GM23338 (cell line): ENCODE measurements around the gene USP48. TPM values are rescaled to one million over a fixed set of nuclear protein-coding genes. Genes with fewer than 3 reads are reported as not detected.

Experiments used
- ATAC-seq: fragments of 200-7000 bp; cut with Tn5 transposase; 3 replicates; pipeline ENCODE4 v1.9.1; 2020
- DNase-seq: peaks from one replicate; pipeline ENCODE4 v3.0.0-alpha.2; 2015; ENCODE audit warnings: low spot score
- H2AFZ ChIP-seq: fragments of 200-600 bp; sonication (generic); 2 replicates; pipeline ENCODE4 v1.8.0; 2016; ENCODE audit warnings: antibody characterized with exemption, mild to moderate bottlenecking, moderate library complexity
- H3F3A ChIP-seq: fragments of 200-600 bp; sonication (generic); replicated peaks from 2 replicates; pipeline ENCODE4 v1.8.0; 2017; ENCODE audit warnings: antibody characterized with exemption, mixed run types, low read depth
- H3K27ac ChIP-seq: fragments of 200-600 bp; sonication (generic); 2 replicates; pipeline ENCODE4 v1.6.1; 2016; ENCODE audit warnings: low read depth
- H3K27me3 ChIP-seq: fragments of 200-600 bp; sonication (generic); 2 replicates; pipeline ENCODE4 v1.8.0; 2016; ENCODE audit warnings: mild to moderate bottlenecking, mixed run types, moderate library complexity; ENCODE audit not compliant: insufficient read depth
- H3K36me3 ChIP-seq: fragments of 200-600 bp; sonication (generic); 2 replicates; pipeline ENCODE4 v1.8.0; 2016; ENCODE audit warnings: mild to moderate bottlenecking; ENCODE audit not compliant: insufficient read depth
- H3K4me1 ChIP-seq: fragments of 200-600 bp; sonication (generic); 2 replicates; pipeline ENCODE4 v1.8.0; 2016; ENCODE audit warnings: mild to moderate bottlenecking, moderate library complexity; ENCODE audit not compliant: insufficient read depth
- H3K4me2 ChIP-seq: fragments of 200-600 bp; sonication (generic); 2 replicates; pipeline ENCODE4 v1.7.1; 2017; ENCODE audit warnings: mixed run types
- H3K4me3 ChIP-seq: fragments of 200-600 bp; sonication (generic); 2 replicates; pipeline ENCODE4 v1.6.1; 2016; ENCODE audit warnings: mixed run types
- H3K79me2 ChIP-seq: fragments of 200-600 bp; sonication (generic); replicated peaks from 2 replicates; pipeline ENCODE4 v1.8.0; 2017; ENCODE audit warnings: mild to moderate bottlenecking; ENCODE audit not compliant: insufficient read depth
- H3K9me2 ChIP-seq: fragments of 200-600 bp; sonication (generic); 2 replicates; pipeline ENCODE4 v1.8.0; 2017; ENCODE audit not compliant: insufficient read depth
- H4K20me1 ChIP-seq: fragments of 200-600 bp; sonication (generic); replicated peaks from 2 replicates; pipeline ENCODE4 v1.8.0; 2017; ENCODE audit warnings: mild to moderate bottlenecking; ENCODE audit not compliant: insufficient read depth
- H3K27ac Mint-ChIP-seq: 2 replicates; pipeline ENCODE4 v1.8.0; 2020; ENCODE audit warnings: inconsistent platforms, mild to moderate bottlenecking, moderate library complexity, mixed read lengths
- H3K27me3 Mint-ChIP-seq: 3 replicates; pipeline ENCODE4 v1.8.0; 2022; ENCODE audit warnings: low read depth, mild to moderate bottlenecking, moderate library complexity, mixed read lengths, inconsistent platforms; ENCODE audit not compliant: insufficient read depth, poor library complexity
- H3K36me3 Mint-ChIP-seq: 3 replicates; pipeline ENCODE4 v1.8.0; 2021; ENCODE audit warnings: low read depth, mild to moderate bottlenecking, inconsistent platforms, moderate library complexity, mixed read lengths
- H3K4me1 Mint-ChIP-seq: 3 replicates; pipeline ENCODE4 v1.8.0; 2020; ENCODE audit warnings: mild to moderate bottlenecking, inconsistent platforms, mixed read lengths
- H3K4me3 Mint-ChIP-seq: 3 replicates; pipeline ENCODE4 v1.8.0; 2021; ENCODE audit warnings: moderate library complexity, mild to moderate bottlenecking, inconsistent platforms, mixed read lengths
- H3K9me3 Mint-ChIP-seq: 3 replicates; pipeline ENCODE4 v1.8.0; 2020; ENCODE audit warnings: moderate library complexity, mild to moderate bottlenecking, inconsistent platforms, mixed read lengths
- CREB1 ChIP-seq: fragments of 250-450 bp; sonication (Bioruptor Pico); IDR thresholded peaks from 2 replicates; pipeline ENCODE4 v1.5.0; 2020; ENCODE audit warnings: low read depth, mild to moderate bottlenecking, moderate library complexity
- CTCF ChIP-seq, 2 experiments: fragments of 200-600 bp in 1 of 2; sonication (generic) in 1 of 2; conservative IDR thresholded peaks; 2 replicates each; pipeline versions ENCODE4 v1.5.1 to v1.6.1; 2016 to 2017; ENCODE audit warnings: antibody characterized with exemption in 2 of 2, low read depth in 2 of 2, mild to moderate bottlenecking in 2 of 2, moderate library complexity in 1 of 2
- EZH2 ChIP-seq: fragments of 200-600 bp; sonication (generic); IDR thresholded peaks from one replicate; pipeline ENCODE4 v1.8.0; 2017; ENCODE audit warnings: antibody characterized with exemption, mild to moderate bottlenecking, low read depth; ENCODE audit not compliant: unreplicated experiment
- EZH2phosphoT487 ChIP-seq: fragments of 200-600 bp; sonication (generic); IDR thresholded peaks from one replicate; pipeline ENCODE4 v1.8.1; 2018; ENCODE audit warnings: antibody characterized with exemption; ENCODE audit not compliant: unreplicated experiment
- JUNB ChIP-seq: IDR thresholded peaks from one replicate; pipeline ENCODE4 v1.6.1; 2016; ENCODE audit warnings: antibody characterized with exemption; ENCODE audit not compliant: unreplicated experiment
- NANOG ChIP-seq: IDR thresholded peaks from 2 replicates; pipeline ENCODE4 v1.6.1; 2016; ENCODE audit warnings: antibody characterized with exemption, borderline replicate concordance
- POLR2AphosphoS5 ChIP-seq: IDR thresholded peaks from 2 replicates; pipeline ENCODE4 v1.6.1; 2016; ENCODE audit warnings: antibody characterized with exemption, low read depth
- REST ChIP-seq: IDR thresholded peaks from one replicate; pipeline ENCODE4 v1.6.1; 2018; ENCODE audit warnings: antibody characterized with exemption; ENCODE audit not compliant: unreplicated experiment
- STAT1 ChIP-seq: IDR thresholded peaks from one replicate; pipeline ENCODE4 v1.6.1; 2016; ENCODE audit warnings: antibody characterized with exemption; ENCODE audit not compliant: unreplicated experiment
- ZNF114 ChIP-seq: fragments of 250-450 bp; sonication (Bioruptor Pico); IDR thresholded peaks from 2 replicates; pipeline ENCODE4 v1.5.0; 2020; ENCODE audit warnings: mild to moderate bottlenecking, moderate library complexity
- ZNF331 ChIP-seq: fragments of 250-450 bp; sonication (Bioruptor Pico); IDR thresholded peaks from 2 replicates; pipeline ENCODE4 v1.5.0; 2020; ENCODE audit warnings: low read depth, mild to moderate bottlenecking, moderate library complexity
- ZNF462 ChIP-seq: fragments of 250-450 bp; sonication (Bioruptor Pico); IDR thresholded peaks from 2 replicates; pipeline ENCODE4 v1.5.0; 2020; ENCODE audit warnings: mild to moderate bottlenecking, moderate library complexity
- polyA plus RNA-seq: library from polyadenylated mRNA; unstranded; fragments of >200 nt; fragmentation: Nextera tagmentation; extraction: Ambion mirVana; gene quantifications from 2 replicates; pipeline ENCODE4 v1.2.1, GENCODE V29; 2016
- total RNA-seq: library from RNA; depleted of rRNA; stranded (reverse); fragments of >200 nt; shearing (Covaris generic); gene quantifications from 2 replicates; pipeline ENCODE4 v1.2.3, GENCODE V29; 2014

USP48 gene
- total and polyA plus RNA-seq, 2 experiments from 2014 or later = 85.9 to 151 TPM

- TF ChIP-seq ZNF462 (CRISPR knock-in tag) (no peak), NANOG (no peak), ZNF331 (CRISPR knock-in tag) (no peak), ZNF114 (CRISPR knock-in tag) (no peak), CTCF (conservative IDR thresholded peaks at IDR 0.05; ENCODE audit: low read depth in 2 of 2) (no peak), CREB1 (CRISPR knock-in tag) (no peak), STAT1 (no peak)
Observed at GRCh38 chr1:21691739-21692138, 91.2 kb downstream of the USP48 start (continued).

- Histone ChIP-seq H3K4me2 (no peak overlapping the region), H2AFZ (no peak overlapping the region), H3K4me3 (no peak overlapping the region), H3K4me1 (no peaks in the 10 kb centered on the region), H3K9me2 (no peaks in the 10 kb centered on the region), H3K27me3 (no peaks in the 10 kb centered on the region), H3K79me2 (no peaks in the 10 kb centered on the region), H3K27ac (no peak overlapping the region), H3K36me3 (peaks cover 29% of the 10 kb centered on the region), H4K20me1 (no peaks in the 10 kb centered on the region), H3F3A (no peaks in the 10 kb centered on the region; the same call in 1 of the 2 replicates)
- H3K9me3 Mint-ChIP-seq = no peaks in the 10 kb centered on the region
- DNase-seq (no peak), ATAC-seq (no peak)
- H3K4me1 Mint-ChIP-seq = peaks cover 4% of the 10 kb centered on the region
- no peak overlapping the region for H3K4me3 Mint-ChIP-seq
- peaks cover 74% of the 10 kb centered on the region for H3K36me3 Mint-ChIP-seq
- peaks cover 2% of the 10 kb centered on the region for H3K27me3 Mint-ChIP-seq
- no peak overlapping the region for H3K27ac Mint-ChIP-seq
- no peak for TF ChIP-seq CREB1 (CRISPR knock-in tag)
- no peak for TF ChIP-seq POLR2AphosphoS5
- no peak for TF ChIP-seq ZNF331 (CRISPR knock-in tag)
- TF ChIP-seq REST = no peak
- no peak for TF ChIP-seq EZH2
- no peak for TF ChIP-seq NANOG
- TF ChIP-seq JUNB = no peak
- TF ChIP-seq ZNF114 (CRISPR knock-in tag) = no peak
- TF ChIP-seq EZH2phosphoT487 = no peak
- TF ChIP-seq STAT1 = no peak
Observed at GRCh38 chr1:21689661-21690372, 93.1 kb downstream of the USP48 start.
